ENCODE results near the gene MYOM1.

MYOM1 gene

GRCh38 chr18:3111523-3112240 lies 108.1 kb downstream of the MYOM1 start:
- no peak for DNase-seq

- DNase-seq = no peak
These were observed 109.6 kb downstream of the MYOM1 start for GRCh38 chr18:3110034-3110752.

GRCh38 chr18:3107740-3108151 lies 112.0 kb downstream of the MYOM1 start:
- no peak for DNase-seq

- no peak for DNase-seq
These were observed 115.3 kb downstream of the MYOM1 start for GRCh38 chr18:3104190-3105054.

GRCh38 chr18:3103576-3103975 lies 116.2 kb downstream of the MYOM1 start:
- DNase-seq = no peak

GRCh38 chr18:3102983-3103382 lies 116.8 kb downstream of the MYOM1 start:
- DNase-seq = no peak

GRCh38 chr18:3100498-3101132 lies 119.2 kb downstream of the MYOM1 start:
- no peak for DNase-seq

- DNase-seq = no peak
These were observed 120.4 kb downstream of the MYOM1 start for GRCh38 chr18:3099327-3099726.

- no peak for DNase-seq
These were observed 122.7 kb downstream of the MYOM1 start for GRCh38 chr18:3097082-3097481.

- DNase-seq = no peak
These were observed 123.8 kb downstream of the MYOM1 start for GRCh38 chr18:3095921-3096320.

GRCh38 chr18:3094338-3094684 lies 125.5 kb downstream of the MYOM1 start:
- peak; percentile 85 for DNase-seq

GRCh38 chr18:3093624-3094337 lies 126.0 kb downstream of the MYOM1 start:
- DNase-seq = peak; percentile 31

- no peak for DNase-seq
These were observed 127.0 kb downstream of the MYOM1 start for GRCh38 chr18:3092727-3093126.

GRCh38 chr18:3089579-3089978 lies 130.2 kb downstream of the MYOM1 start:
- DNase-seq = no peak

GRCh38 chr18:3088449-3088848 lies 131.3 kb downstream of the MYOM1 start:
- DNase-seq = no peak

- no peak for DNase-seq
These were observed 132.9 kb downstream of the MYOM1 start for GRCh38 chr18:3086871-3087270.

- DNase-seq = no peak
These were observed 134.2 kb downstream of the MYOM1 start for GRCh38 chr18:3085612-3086011.

GRCh38 chr18:3084206-3084605 lies 135.6 kb downstream of the MYOM1 start:
- no peak for DNase-seq

- DNase-seq = no peak
These were observed 136.0 kb downstream of the MYOM1 start for GRCh38 chr18:3083766-3084165.

- no peak for DNase-seq
These were observed 138.2 kb downstream of the MYOM1 start for GRCh38 chr18:3081584-3081991.

GRCh38 chr18:3079653-3080052 lies 140.1 kb downstream of the MYOM1 start:
- DNase-seq = no peak

- DNase-seq = no peak
These were observed 144.3 kb downstream of the MYOM1 start for GRCh38 chr18:3075491-3075890.

GRCh38 chr18:3074087-3074486 lies 145.7 kb downstream of the MYOM1 start:
- DNase-seq = no peak
